HEK293T (cell line): Measurements from ENCODE around the gene SART1.

Experiments used
- CTCF ChIA-PET: fragments of 350-600 bp; formaldehyde crosslinking; extraction: SDS; loops from one replicate; lab custom pipeline; 2021; ENCODE audit warnings: antibody characterized with exemption, inconsistent platforms; lab: Yijun Ruan, JAX
- POLR2A ChIA-PET: fragments of 350-600 bp; formaldehyde crosslinking; extraction: SDS; loops from one replicate; lab custom pipeline; 2020; ENCODE audit warnings: antibody characterized with exemption, inconsistent platforms; lab: Yijun Ruan, JAX
- DNase-seq: peaks from one replicate; pipeline ENCODE4 v3.0.0; 2012; ENCODE audit warnings: mixed read lengths; ENCODE audit errors: extremely low spot score
- ARNT ChIP-seq: fragments of 450-650 bp; IDR thresholded peaks from 2 replicates; pipeline ENCODE4 v1.6.1; 2017; ENCODE audit warnings: mild to moderate bottlenecking
- BHLHE40 ChIP-seq: fragments of 450-650 bp; IDR thresholded peaks from 2 replicates; pipeline ENCODE4 v1.6.1; 2016; ENCODE audit warnings: mild to moderate bottlenecking, moderate library complexity, borderline replicate concordance
- CTBP1 ChIP-seq: fragments of 450-650 bp; IDR thresholded peaks from 2 replicates; pipeline ENCODE4 v1.6.1; 2016; ENCODE audit warnings: borderline replicate concordance
- ELF4 ChIP-seq: fragments of 450-650 bp; IDR thresholded peaks from 2 replicates; pipeline ENCODE4 v1.6.1; 2017; ENCODE audit warnings: antibody characterized with exemption
- FOXA1 ChIP-seq: fragments of 450-650 bp; IDR thresholded peaks from 2 replicates; pipeline ENCODE4 v1.6.1; 2016; ENCODE audit warnings: mild to moderate bottlenecking
- FOXK2 ChIP-seq: fragments of 450-650 bp; IDR thresholded peaks from 2 replicates; pipeline ENCODE4 v1.6.1; 2016; ENCODE audit warnings: mild to moderate bottlenecking
- FOXM1 ChIP-seq: fragments of 450-650 bp; IDR thresholded peaks from 2 replicates; pipeline ENCODE4 v1.6.1; 2017; ENCODE audit warnings: mild to moderate bottlenecking, borderline replicate concordance
- HDGF ChIP-seq: fragments of 450-650 bp; IDR thresholded peaks from 2 replicates; pipeline ENCODE4 v1.6.1; 2017; ENCODE audit warnings: antibody characterized with exemption, borderline replicate concordance
- L3MBTL2 ChIP-seq: fragments of 450-650 bp; conservative IDR thresholded peaks from 2 replicates; pipeline ENCODE4 v1.6.1; 2016; ENCODE audit warnings: mild to moderate bottlenecking
- LEF1 ChIP-seq: fragments of 450-650 bp; IDR thresholded peaks from 2 replicates; pipeline ENCODE4 v1.6.1; 2017; ENCODE audit warnings: mild to moderate bottlenecking, borderline replicate concordance
- NFRKB ChIP-seq: fragments of 450-650 bp; IDR thresholded peaks from 2 replicates; pipeline ENCODE4 v1.6.1; 2016; ENCODE audit warnings: mild to moderate bottlenecking, moderate library complexity
- PKNOX1 ChIP-seq: fragments of 450-650 bp; IDR thresholded peaks from 2 replicates; pipeline ENCODE4 v1.6.1; 2016
- SP1 ChIP-seq: fragments of 450-650 bp; IDR thresholded peaks from 2 replicates; pipeline ENCODE4 v1.6.1; 2017
- SUZ12 ChIP-seq: fragments of 450-650 bp; IDR thresholded peaks from 2 replicates; pipeline ENCODE4 v1.6.1; 2016; ENCODE audit warnings: mild to moderate bottlenecking
- TARDBP ChIP-seq: fragments of 450-650 bp; IDR thresholded peaks from 2 replicates; pipeline ENCODE4 v1.6.1; 2016
- ZNF384 ChIP-seq: fragments of 450-650 bp; IDR thresholded peaks from 2 replicates; pipeline ENCODE4 v1.6.1; 2016

The SART1 gene

GRCh38 chr11:65981101-65981740 lies 19.7 kb downstream of the SART1 start:
- TF ChIP-seq TARDBP (no peak), HDGF (no peak), SP1 (no peak), ARNT (no peak), L3MBTL2 (no peak), FOXA1 (no peak), ELF4 (no peak), CTBP1 (no peak), NFRKB (no peak), ZNF384 (no peak), FOXM1 (no peak), PKNOX1 (no peak)
- DNase-seq = no peak
- ChIA-PET POLR2A (no interaction called here), CTCF (no interaction called here)

GRCh38 chr11:65981972-65982823 lies 20.7 kb downstream of the SART1 start:
- TF ChIP-seq PKNOX1 (no peak), TARDBP (no peak), L3MBTL2 (no peak), ZNF384 (no peak)
- ChIA-PET CTCF (interaction anchor here (0.6 kb wide), 1 partner anchor 9 kb away, joined by 3 read pairs; no protein-coding TSS in a partner anchor), POLR2A (no interaction called here)
- no peak for DNase-seq

DNA sequence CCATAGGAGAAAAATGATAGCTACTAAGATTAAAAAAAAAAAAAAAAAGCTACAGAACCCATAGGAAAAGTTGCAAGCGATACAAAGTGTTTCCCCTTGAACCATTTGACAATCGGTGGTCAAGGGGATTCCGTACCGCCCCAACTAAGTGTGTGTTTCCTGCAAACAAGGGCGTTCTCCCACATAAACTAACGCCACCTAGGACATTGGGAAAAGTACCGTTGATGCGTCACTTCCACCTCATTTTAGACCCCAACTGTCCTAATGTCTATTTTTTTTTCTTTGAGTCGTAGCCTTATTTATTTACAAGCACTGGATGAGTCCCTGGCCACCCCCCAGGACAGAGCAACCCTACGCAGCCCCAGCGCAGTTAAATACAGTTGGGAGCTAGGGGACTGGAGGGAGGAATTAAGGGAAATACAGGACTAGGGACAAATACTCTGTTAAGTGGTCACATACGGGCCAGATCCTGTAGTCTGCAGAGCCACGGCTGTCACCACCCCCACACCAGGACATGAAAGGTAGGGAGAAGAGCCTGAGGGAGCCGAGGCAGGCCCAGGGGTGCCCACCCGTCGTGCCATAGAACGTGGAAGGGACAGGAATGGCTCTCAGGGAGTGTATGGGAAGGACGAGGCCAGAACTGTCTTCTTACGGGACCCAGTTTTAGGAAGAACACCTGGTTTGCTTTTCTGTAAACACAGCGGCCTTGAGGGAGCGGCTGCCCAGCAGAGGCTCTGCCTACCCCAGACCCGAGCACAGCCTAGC lies 21.5 kb downstream of the SART1 start:
- DNase-seq = no peak
- POLR2A ChIA-PET = no interaction called here
- CTCF ChIA-PET = interaction anchor here (0.6 kb wide), 1 partner anchor 8 kb away, joined by 3 read pairs; no protein-coding TSS in a partner anchor
- TF ChIP-seq FOXK2 (no peak), ARNT (no peak), CTBP1 (no peak), BHLHE40 (no peak), LEF1 (no peak), NFRKB (no peak), HDGF (no peak), SP1 (no peak), FOXM1 (no peak), ELF4 (no peak), PKNOX1 (no peak), FOXA1 (no peak)

DNA sequence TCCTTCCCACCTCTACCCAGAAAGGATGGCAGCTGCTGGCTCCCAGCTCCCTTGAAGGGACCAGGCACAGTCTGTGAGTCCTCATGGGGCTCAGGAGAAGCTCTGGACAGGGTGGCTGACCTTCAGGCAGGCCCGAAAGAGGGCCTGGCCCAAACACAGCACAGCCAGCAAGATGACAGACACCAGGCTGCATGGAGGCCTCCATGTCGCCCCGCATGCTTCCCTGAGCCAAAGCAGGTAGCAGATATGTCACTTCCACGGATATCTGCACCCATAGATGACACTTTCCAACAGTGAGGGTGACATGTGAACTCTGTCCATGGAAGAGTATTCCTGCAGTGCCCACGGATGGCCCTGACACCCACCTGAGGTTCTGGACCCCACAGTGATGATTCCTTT lies 22.1 kb downstream of the SART1 start:
- DNase-seq = no peak
- POLR2A ChIA-PET = no interaction called here
- CTCF ChIA-PET = no interaction called here
- TF ChIP-seq SUZ12 (no peak), L3MBTL2 (no peak), CTBP1 (no peak), BHLHE40 (no peak), NFRKB (no peak), TARDBP (no peak), FOXA1 (no peak), FOXK2 (no peak), PKNOX1 (no peak), LEF1 (no peak), ELF4 (no peak), FOXM1 (no peak), HDGF (no peak), SP1 (no peak), ZNF384 (no peak)

DNA sequence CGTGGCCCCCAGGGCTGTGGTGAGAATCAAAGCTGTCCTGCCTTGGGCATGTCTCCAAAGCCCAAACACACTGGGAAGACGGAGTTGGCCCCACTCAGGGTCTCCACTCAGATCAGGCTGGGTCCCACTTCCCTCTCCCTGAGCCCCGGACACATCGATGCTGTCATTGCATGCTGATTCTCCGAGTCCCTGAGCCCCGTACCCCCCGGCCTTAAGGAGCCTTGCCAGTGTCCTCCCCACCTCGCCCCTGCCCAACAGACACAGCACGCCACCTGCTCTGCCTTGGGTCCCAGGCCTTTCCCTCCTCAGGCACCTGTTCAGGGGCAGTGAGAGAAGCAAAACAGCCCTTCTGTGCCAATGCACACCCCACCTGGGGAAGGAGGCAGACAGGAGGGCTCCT lies 25.8 kb downstream of the SART1 start:
- TF ChIP-seq CTBP1 (no peak), SP1 (no peak), TARDBP (no peak), SUZ12 (no peak), FOXA1 (no peak), PKNOX1 (no peak), ELF4 (no peak)
- ChIA-PET POLR2A (interaction anchor here (1.1 kb wide), 1 partner anchor 350 kb away, joined by 3 read pairs; the partner anchor contains the start of gene SIPA1), CTCF (interaction anchor here (1.3 kb wide), 1 partner anchor 243 kb away, joined by 4 read pairs; no protein-coding TSS in a partner anchor)
- no peak for DNase-seq
